Measurements from ENCODE around the gene LACTB. TPM values are rescaled to one million over a fixed set of nuclear protein-coding genes. Genes with fewer than 3 reads are reported as not detected.

The LACTB gene
- total RNA-seq, 1 experiment from 2014 or later, result 17.2 TPM

- no peak for TF ChIP-seq CREM (CRISPR knock-in tag; IDR thresholded peaks at IDR 0.05)
- TF ChIP-seq IRF2 (CRISPR knock-in tag; IDR thresholded peaks at IDR 0.05; ENCODE audit: borderline replicate concordance, low read depth), result no peak
- no peak for TF ChIP-seq GTF2I (CRISPR knock-in tag; conservative IDR thresholded peaks at IDR 0.05)
- TF ChIP-seq ZNF121 (CRISPR knock-in tag; IDR thresholded peaks at IDR 0.05), result no peak
- no peak for TF ChIP-seq ZBTB43 (CRISPR knock-in tag; IDR thresholded peaks at IDR 0.05)
- no peak for TF ChIP-seq ELF4 (CRISPR knock-in tag; IDR thresholded peaks at IDR 0.05; ENCODE audit: low read depth)
- TF ChIP-seq ZNF423 (CRISPR knock-in tag; IDR thresholded peaks at IDR 0.05), result no peak
- TF ChIP-seq ATF1 (CRISPR knock-in tag; IDR thresholded peaks at IDR 0.05), result no peak
- no peak for TF ChIP-seq FOXJ3 (CRISPR knock-in tag; IDR thresholded peaks at IDR 0.05; ENCODE audit: borderline replicate concordance)
- TF ChIP-seq ZBTB21 (CRISPR knock-in tag; IDR thresholded peaks at IDR 0.05; ENCODE audit: borderline replicate concordance), result no peak
- no peak for TF ChIP-seq FOXK1 (CRISPR knock-in tag; IDR thresholded peaks at IDR 0.05)
- TF ChIP-seq GRHL2 (CRISPR knock-in tag; IDR thresholded peaks at IDR 0.05; ENCODE audit: insufficient replicate concordance, severe bottlenecking), result no peak
- no peak for TF ChIP-seq PREB (CRISPR knock-in tag; IDR thresholded peaks at IDR 0.05; ENCODE audit: borderline replicate concordance)
- TF ChIP-seq E2F1 (CRISPR knock-in tag; IDR thresholded peaks at IDR 0.05), result no peak
- no peak for TF ChIP-seq ZNF532 (CRISPR knock-in tag; IDR thresholded peaks at IDR 0.05; ENCODE audit: borderline replicate concordance)
- TF ChIP-seq JAZF1 (CRISPR knock-in tag; IDR thresholded peaks at IDR 0.05), result no peak
- TF ChIP-seq ZNF281 (CRISPR knock-in tag; IDR thresholded peaks at IDR 0.05), result no peak
- no peak overlapping the region for H3K4me3 Mint-ChIP-seq
- H3K27ac Mint-ChIP-seq, result no peak overlapping the region
- ATAC-seq (no peak), DNase-seq (ENCODE audit: low spot score) (no peak)
- no peaks in the 10 kb centered on the region for H3K36me3 Mint-ChIP-seq
- H3K27me3 Mint-ChIP-seq (ENCODE audit: low read depth), result no peaks in the 10 kb centered on the region; the same call in 1 of the 2 replicates
- ChIA-PET POLR2A (no interaction called here), CTCF (no interaction called here)
- H3K9me3 Mint-ChIP-seq, result no peaks in the 10 kb centered on the region
- peaks cover 10% of the 10 kb centered on the region for H3K4me1 Mint-ChIP-seq
These were observed 63.5 kb downstream of the LACTB start for GRCh38 chr15:63185206-63185605.
